KOPT-K1 (cell line): ENCODE measurements around the gene ABCA1.
"Not testable (repeated sequence)": the region's sequence is repeated elsewhere in the genome, so short reads cannot be mapped to it uniquely, and the experiment has no call there.

ENCODE experiments used
- H3K27ac ChIP-seq: fragments of 200-600 bp; sonication (generic); 2 replicates; pipeline ENCODE4 v1.5.1; 2016; ENCODE audit warnings: antibody characterized with exemption, mild to moderate bottlenecking, low read depth, low read length; ENCODE audit not compliant: poor library complexity, severe bottlenecking
- H3K36me3 ChIP-seq: fragments of 200-600 bp; sonication (generic); 2 replicates; pipeline ENCODE4 v1.5.1; 2017; ENCODE audit warnings: antibody characterized with exemption, mild to moderate bottlenecking, low read length, moderate library complexity; ENCODE audit not compliant: insufficient read depth
- H3K9me3 ChIP-seq: fragments of 200-600 bp; sonication (generic); 2 replicates; pipeline ENCODE4 v1.5.1; 2017; ENCODE audit warnings: antibody characterized with exemption, low read length, mild to moderate bottlenecking; ENCODE audit not compliant: insufficient read depth, poor library complexity, severe bottlenecking

Gene ABCA1

DNA sequence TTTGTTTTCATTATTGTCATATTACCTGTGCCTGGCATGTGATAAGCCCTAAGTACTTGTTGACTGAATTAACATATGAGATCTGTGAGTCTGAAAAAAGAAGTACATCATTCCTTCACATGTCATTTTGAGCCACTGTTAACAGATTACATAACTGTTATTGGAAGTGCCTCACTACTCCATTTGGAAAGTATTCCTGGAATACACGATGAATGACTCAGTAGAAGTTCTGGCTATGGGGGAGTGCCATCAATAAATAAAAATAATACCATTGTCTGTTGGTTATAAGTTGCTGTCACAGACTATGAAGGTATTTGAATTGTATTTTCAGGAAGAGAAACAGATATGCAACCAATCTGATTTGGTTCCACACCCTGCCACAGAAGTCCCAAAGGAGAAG is 151.2 kb downstream of the ABCA1 start:
- Histone ChIP-seq H3K36me3 (no peaks in the 10 kb centered on the region), H3K9me3 (no peaks in the 10 kb centered on the region), H3K27ac (no peak overlapping the region)

DNA sequence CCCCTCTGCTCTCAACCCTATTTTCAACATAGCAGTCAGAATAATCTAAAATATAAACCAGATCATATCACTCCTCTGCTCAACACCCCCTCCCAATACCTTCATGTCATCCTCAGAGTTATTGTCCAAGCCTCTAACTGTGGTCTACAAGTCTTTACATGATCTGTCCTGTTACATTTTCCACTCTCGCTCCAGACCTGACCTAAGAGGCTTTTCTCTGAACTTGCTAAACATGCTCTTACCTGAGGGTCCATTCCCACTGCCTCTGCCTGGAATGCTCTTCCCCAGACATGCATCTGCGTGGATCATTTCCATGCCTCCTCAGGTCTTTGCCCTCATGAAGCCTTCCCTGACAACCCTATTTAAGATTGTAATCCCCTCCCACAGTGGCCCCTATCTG is 152.0 kb downstream of the ABCA1 start:
- Histone ChIP-seq H3K27ac (no peak overlapping the region), H3K36me3 (no peaks in the 10 kb centered on the region), H3K9me3 (no peaks in the 10 kb centered on the region)

DNA sequence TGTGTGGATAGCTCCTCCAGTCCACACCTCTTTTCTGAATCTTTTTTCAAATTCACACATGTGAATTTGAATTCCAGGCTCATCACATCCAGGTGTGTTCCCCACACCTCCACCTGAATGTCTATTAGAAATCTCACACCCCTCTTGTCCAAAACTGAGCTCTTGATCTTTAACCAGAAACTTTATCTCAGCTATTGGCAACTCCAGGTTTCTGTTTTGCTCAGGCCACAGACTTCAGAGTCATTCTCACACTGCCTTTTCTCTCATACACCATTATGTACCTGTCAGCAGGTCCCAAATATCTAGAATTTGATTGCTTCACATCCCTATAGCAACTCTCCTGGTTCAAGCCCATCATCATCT is 152.4 kb downstream of the ABCA1 start:
- Histone ChIP-seq H3K9me3 (no peaks in the 10 kb centered on the region), H3K27ac (no peak overlapping the region), H3K36me3 (no peaks in the 10 kb centered on the region)

DNA sequence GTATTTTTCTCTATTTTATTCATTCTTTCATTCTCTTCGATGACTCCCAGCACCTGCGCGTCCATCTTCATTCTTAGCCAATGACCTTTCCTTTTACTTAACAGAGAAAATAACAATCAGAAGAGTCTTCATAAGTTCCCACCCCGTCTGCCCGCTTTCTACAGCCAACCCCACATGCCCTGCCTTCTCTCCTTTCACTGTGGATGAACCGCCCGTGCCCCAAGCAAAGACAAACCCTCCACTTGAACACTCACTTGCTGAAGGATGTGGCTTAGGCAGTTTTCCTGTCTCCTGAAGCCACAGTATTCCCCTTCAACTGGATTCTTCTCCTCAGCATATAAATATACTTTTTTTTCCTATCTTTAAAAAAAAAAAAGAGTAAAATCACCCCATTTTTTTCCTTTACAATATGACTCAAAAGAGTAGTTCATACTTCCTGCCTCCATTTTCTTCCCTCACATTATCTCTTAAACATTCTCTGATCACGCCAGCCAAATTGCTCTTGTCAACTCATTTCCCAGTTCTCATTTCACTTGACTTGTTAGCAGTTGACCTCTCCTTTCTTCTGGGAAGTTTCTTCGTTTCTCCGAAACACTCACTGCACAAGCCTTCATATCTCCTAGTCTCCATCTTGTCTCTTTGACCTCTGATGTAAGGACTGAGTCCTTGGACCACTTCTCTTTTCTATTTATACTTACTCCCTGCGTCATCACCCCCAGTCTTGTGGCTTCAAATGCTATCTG is 153.0 kb downstream of the ABCA1 start:
- Histone ChIP-seq H3K36me3 (no peaks in the 10 kb centered on the region), H3K27ac (no peak overlapping the region)

DNA sequence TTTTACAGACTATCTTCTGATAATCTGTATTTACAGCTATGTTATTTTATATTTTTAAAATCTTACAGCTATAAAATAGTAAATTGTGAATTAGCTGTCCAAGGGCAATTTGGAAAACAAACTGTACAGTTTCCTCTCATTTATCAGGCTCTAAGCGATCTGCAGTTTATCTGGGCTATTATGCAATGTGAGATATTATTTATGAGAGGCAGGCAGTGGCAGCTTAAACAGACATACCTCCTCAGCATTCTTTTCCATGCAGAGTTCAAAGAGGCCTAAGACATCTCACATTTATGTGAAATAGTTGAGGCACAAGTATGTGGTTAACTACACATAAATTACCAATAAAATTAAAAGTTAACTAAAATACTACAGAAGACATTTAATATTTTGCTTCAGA is 153.8 kb downstream of the ABCA1 start:
- no peaks in the 10 kb centered on the region for H3K36me3 ChIP-seq
- no peak overlapping the region for H3K27ac ChIP-seq

More for the DNA sequence above, 153.0 kb downstream of the ABCA1 start:
- H3K9me3 ChIP-seq = no peaks in the 10 kb centered on the region

DNA sequence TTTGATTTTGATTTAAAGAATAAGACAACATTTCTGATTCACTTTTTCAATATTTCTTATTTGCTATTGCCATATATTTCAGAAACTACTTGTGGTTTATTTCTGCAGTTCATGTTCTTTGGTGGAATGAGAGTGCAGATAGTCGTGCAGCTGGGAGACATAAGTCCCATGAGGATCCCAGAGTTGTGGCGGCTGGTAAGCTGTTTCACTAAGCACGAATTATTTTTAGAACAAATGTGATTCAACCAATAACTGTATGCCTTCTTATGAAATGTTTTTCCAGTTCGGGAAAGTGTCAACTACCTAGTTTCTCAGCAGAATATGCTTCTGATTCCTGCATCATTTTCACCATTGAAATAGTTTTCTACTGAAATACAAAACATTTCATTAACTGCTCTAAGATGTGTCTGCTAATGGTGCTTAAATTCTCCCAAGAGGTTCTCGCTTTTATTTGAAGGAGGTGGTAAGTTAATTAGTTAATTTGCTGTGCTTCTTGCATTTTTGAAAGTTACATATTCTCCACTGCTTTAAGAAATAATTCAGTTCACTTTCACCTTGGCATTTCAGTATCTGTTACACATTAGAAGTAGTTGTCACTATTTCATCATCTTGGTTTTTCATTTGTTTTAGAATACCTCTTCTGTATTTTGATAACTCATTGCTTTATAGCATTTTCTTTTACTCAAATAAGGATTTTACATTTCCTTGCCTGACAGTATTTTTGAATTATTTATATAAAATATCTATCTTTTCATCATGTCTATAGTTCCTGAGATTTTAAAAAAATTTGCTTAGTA is 155.0 kb downstream of the ABCA1 start:
- no peaks in the 10 kb centered on the region for H3K9me3 ChIP-seq
- no peaks in the 10 kb centered on the region for H3K36me3 ChIP-seq
- H3K27ac ChIP-seq = no peak overlapping the region

More for the DNA sequence above, 153.8 kb downstream of the ABCA1 start:
- H3K9me3 ChIP-seq = no peaks in the 10 kb centered on the region

DNA sequence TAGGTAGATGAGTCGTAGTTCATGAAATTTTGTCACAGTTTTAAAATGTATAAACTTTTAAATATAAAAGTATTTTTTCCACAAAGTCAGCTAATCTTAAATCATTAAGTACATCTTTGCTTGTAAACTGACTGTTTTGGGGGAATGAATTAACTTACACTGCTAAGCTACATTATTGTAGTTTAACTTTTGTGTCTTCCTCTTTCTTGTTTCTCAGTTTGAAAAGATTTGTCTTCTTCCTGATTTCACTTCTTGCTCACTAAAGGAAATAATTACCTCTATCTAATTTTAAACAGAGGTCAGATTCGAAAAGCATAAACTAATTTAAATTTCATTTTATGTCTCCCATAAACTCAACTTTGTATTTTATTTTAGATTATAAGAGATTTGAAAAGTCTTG is 158.3 kb downstream of the ABCA1 start:
- Histone ChIP-seq H3K36me3 (no peaks in the 10 kb centered on the region), H3K27ac (no peak overlapping the region), H3K9me3 (no peaks in the 10 kb centered on the region)

DNA sequence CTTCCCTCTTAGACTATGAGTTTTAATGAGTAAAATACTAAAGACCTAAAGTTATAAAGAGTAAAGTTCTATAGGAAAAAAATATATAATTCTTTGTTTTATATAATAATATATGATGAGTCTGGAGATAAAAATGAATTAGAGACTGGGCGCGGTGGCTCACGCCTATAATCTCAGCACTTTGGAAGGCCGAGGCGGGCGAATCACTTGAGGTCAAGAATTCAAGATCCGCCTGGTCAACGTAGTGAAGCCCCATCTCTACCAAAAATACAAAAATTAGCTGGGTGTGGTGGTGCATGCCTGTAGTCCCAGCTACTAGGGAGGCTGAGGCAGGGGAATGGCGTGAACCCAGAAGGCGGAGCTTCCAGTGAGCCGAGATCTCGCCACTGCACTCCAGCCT is 158.9 kb downstream of the ABCA1 start:
- not testable (repeated sequence) for H3K27ac ChIP-seq, H3K36me3 ChIP-seq, H3K9me3 ChIP-seq

DNA sequence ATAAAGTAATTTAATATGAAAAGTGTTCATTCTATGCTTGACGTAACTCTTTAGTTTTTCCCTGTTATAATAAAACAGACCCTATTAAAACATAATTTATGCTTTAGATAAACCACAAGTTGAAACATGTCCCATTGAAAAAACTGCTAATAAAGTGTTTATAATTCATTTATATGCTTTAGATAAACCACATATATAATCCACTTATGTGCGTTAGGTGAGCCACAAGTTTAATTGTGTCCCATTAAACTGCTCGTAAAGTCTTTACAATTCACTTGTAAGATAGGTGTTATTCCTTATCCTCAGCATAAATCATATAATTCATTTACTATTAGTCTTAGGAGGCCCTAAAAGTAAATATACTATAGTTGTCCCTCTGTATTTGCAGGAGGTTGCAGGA is 160.4 kb downstream of the ABCA1 start:
- Histone ChIP-seq H3K36me3 (no peaks in the 10 kb centered on the region), H3K9me3 (no peaks in the 10 kb centered on the region), H3K27ac (no peak overlapping the region)

DNA sequence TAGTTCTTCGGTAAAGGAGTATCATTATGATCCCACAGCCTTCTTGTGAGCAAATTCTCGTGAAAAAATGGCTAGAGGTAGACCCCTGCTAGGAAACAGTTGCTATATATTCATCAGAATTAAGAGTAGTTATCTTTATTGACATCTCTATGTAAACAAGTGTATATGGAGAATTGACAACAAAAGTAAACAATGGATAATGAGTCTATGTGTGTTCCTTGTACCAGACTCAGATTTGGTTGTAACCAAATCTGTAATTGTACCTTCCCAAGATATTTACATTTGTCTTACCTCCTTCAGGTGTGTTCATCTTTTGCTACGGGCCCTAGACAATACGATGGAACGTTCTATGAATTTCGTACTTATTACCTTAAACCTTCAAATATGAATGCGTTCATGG is 161.9 kb downstream of the ABCA1 start:
- Histone ChIP-seq H3K9me3 (no peaks in the 10 kb centered on the region), H3K27ac (no peak overlapping the region), H3K36me3 (no peaks in the 10 kb centered on the region)

DNA sequence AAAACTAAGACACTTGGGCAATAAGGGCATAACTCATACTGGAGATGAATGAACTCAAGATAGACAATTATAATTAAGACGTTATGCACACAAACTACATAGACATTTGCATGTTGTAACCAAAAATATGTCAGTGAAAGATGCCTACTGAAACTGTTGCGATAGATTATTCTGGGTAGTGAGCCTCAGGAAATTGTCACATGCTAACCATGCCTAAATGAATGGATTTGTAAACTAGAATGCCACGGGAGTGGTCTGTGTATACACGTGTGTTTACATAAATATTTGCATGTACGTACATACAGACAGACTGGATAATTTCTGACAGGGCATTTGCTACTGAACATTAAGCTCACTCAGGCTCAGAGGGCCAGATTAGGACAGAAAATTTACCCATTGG is 162.8 kb downstream of the ABCA1 start:
- no peaks in the 10 kb centered on the region; the same call in 1 of the 2 replicates for H3K36me3 ChIP-seq
- H3K9me3 ChIP-seq = no peaks in the 10 kb centered on the region
- H3K27ac ChIP-seq = no peak overlapping the region

DNA sequence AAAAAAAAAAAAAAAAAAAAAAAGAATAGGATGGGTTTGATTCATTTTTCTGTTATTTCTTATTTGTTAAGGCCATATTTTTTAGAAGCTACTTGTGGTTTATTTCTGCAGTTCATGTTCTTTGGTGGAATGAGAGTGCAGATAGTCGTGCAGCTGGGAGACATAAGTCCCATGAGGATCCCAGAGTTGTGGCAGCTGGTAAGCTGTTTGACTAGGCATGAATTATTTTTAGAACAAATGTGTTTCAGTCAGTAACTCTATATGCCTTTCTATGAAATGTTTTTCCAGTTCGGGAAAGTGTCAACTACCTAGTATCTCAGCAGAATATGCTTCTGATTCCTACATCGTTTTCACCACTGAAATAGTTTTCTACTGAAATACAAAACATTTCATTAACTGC is 169.0 kb downstream of the ABCA1 start:
- Histone ChIP-seq H3K9me3 (no peaks in the 10 kb centered on the region), H3K27ac (no peak overlapping the region), H3K36me3 (peaks cover 21% of the 10 kb centered on the region)

DNA sequence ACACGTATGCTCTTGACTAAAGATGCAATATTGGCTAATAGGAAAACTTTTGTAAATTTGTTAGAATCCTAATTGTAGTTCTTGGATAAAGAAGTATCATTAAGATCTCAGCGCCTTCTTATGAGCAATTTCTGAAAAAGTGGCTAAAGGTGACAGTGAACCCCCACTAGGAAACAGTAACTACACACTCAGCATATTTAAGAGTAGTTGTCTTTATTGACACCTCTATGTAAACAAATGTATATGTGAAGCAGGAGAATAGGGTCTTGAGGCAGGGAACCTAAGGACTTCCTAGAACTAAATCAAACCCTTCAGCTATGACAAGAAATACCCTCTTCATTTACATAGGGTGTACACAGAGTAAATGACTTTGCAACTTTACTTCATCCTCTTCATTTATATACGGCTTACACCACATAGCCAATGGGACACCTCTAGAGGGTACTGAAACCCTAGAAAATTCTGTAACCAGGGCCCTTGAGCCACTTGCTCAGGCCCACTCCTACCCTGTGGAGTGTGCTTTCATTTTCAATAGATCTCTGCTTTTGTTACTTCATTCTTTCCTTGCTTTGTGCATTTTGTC is 177.7 kb downstream of the ABCA1 start:
- Histone ChIP-seq H3K27ac (no peak overlapping the region), H3K36me3 (peaks cover 25% of the 10 kb centered on the region), H3K9me3 (no peaks in the 10 kb centered on the region)

DNA sequence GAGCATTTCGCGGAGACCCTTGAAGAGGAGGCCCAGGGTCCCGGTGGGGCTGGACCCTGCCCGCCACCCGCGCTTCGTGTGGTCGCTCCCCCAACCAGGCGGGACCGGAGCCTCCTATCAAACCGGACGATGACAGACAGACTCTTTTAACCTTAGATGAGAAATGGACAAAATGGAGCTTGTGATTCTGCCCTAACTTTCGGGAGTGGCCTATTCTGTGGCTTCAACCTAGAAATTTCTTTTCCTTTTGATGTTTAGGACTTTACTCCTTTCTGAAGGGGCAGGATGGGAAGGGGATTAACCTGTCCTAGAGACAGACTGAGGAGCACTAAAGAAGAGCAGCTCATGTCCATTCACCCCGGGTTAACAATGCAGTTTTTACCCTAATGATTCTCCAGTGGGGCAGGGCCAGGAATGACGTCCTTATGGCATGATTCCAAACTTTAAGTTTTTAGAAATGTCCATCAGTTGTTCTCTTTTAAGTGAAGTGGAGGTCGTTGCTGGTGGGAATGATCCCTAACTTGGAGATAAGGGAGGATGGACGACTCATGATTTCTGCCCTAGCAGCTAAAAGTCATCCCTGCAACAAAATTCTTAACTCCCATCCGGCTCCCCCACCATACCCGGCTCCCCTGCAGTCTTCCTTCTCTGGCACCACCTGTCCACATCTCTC is 179.5 kb downstream of the ABCA1 start:
- H3K36me3 ChIP-seq = peaks cover 18% of the 10 kb centered on the region
- H3K9me3 ChIP-seq = no peaks in the 10 kb centered on the region
- H3K27ac ChIP-seq = peak overlapping the region; percentile 94
